Colon (tissue), 2 donors: ENCODE data around the gene PTPRN2.

Experiments used
- FAIRE-seq: peaks from 2 replicates; lab custom pipeline; 2012; peaks lifted over from hg19 to GRCh38; lab: Jason Lieb, UNC
- donor health status: control.
- donor health status: control.

Gene PTPRN2

GRCh38 chr7:157657741-157658740 is 929.6 kb downstream of the PTPRN2 start:
- FAIRE-seq = no peak

GRCh38 chr7:157656195-157656769 is 931.3 kb downstream of the PTPRN2 start:
- FAIRE-seq = no peak

GRCh38 chr7:157654350-157654749 is 933.3 kb downstream of the PTPRN2 start:
- FAIRE-seq = no peak

- FAIRE-seq = no peak
These were observed 933.8 kb downstream of the PTPRN2 start for GRCh38 chr7:157653827-157654207.

- no peak for FAIRE-seq
These were observed 934.4 kb downstream of the PTPRN2 start for GRCh38 chr7:157652954-157653826.

GRCh38 chr7:157652161-157652953 is 935.3 kb downstream of the PTPRN2 start:
- FAIRE-seq = no peak

GRCh38 chr7:157651366-157652160 is 936.1 kb downstream of the PTPRN2 start:
- no peak for FAIRE-seq

- no peak for FAIRE-seq
These were observed 936.8 kb downstream of the PTPRN2 start for GRCh38 chr7:157650801-157651200.

- FAIRE-seq = no peak
These were observed 937.4 kb downstream of the PTPRN2 start for GRCh38 chr7:157650131-157650631.

GRCh38 chr7:157646551-157646950 is 941.1 kb downstream of the PTPRN2 start:
- no peak for FAIRE-seq

GRCh38 chr7:157645539-157645938 is 942.1 kb downstream of the PTPRN2 start:
- FAIRE-seq = no peak

- FAIRE-seq = no peak
These were observed 942.7 kb downstream of the PTPRN2 start for GRCh38 chr7:157644946-157645345.

GRCh38 chr7:157643525-157643970 is 944.1 kb downstream of the PTPRN2 start:
- FAIRE-seq = no peak

GRCh38 chr7:157641866-157642265 is 945.8 kb downstream of the PTPRN2 start:
- no peak for FAIRE-seq

- no peak for FAIRE-seq
These were observed 947.5 kb downstream of the PTPRN2 start for GRCh38 chr7:157640144-157640543.

GRCh38 chr7:157638563-157638962 is 949.1 kb downstream of the PTPRN2 start:
- FAIRE-seq = no peak

GRCh38 chr7:157637216-157637949 is 950.2 kb downstream of the PTPRN2 start:
- no peak for FAIRE-seq

- no peak for FAIRE-seq
These were observed 952.0 kb downstream of the PTPRN2 start for GRCh38 chr7:157635669-157636068.

GRCh38 chr7:157635148-157635500 is 952.5 kb downstream of the PTPRN2 start:
- no peak for FAIRE-seq
